Breast epithelium (tissue), 3 donors: ENCODE data around the gene CYP2W1.

ENCODE experiments used
- CTCF ChIP-seq, 3 donors: fragments of 450-650 bp; IDR thresholded peaks; one replicate each; pipeline ENCODE4 v1.5.1; 2016 to 2017; ENCODE audit warnings: antibody characterized with exemption in 3 of 3, mild to moderate bottlenecking in 3 of 3, moderate library complexity in 3 of 3
- POLR2A ChIP-seq: fragments of 450-650 bp; IDR thresholded peaks from one replicate; pipeline ENCODE4 v1.6.1; 2016; ENCODE audit warnings: antibody characterized with exemption, mild to moderate bottlenecking, moderate library complexity
- POLR2AphosphoS5 ChIP-seq, 3 donors: sonication (generic); formaldehyde crosslinking; IDR thresholded peaks; one replicate each; pipeline ENCODE4 v1.6.1; 2017; ENCODE audit warnings: antibody characterized with exemption in 3 of 3

- TF ChIP-seq CTCF (IDR thresholded peaks at IDR 0.05) = no peak
- TF ChIP-seq POLR2A = no peak
- TF ChIP-seq POLR2AphosphoS5 (IDR thresholded peaks at IDR 0.05) = no peak
Observed at GRCh38 chr7:970744-971143, 12.2 kb upstream of the CYP2W1 start.
